EL (cell line): ENCODE data around the gene STARD6.
"Not testable (repeated sequence)": the region's sequence is repeated elsewhere in the genome, so short reads cannot be mapped to it uniquely, and the experiment has no call there.

Experiments used
- DNase-seq: peaks from one replicate; pipeline ENCODE4 v3.0.0-alpha.2; 2016

Gene STARD6, protein sequence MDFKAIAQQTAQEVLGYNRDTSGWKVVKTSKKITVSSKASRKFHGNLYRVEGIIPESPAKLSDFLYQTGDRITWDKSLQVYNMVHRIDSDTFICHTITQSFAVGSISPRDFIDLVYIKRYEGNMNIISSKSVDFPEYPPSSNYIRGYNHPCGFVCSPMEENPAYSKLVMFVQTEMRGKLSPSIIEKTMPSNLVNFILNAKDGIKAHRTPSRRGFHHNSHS

DNA sequence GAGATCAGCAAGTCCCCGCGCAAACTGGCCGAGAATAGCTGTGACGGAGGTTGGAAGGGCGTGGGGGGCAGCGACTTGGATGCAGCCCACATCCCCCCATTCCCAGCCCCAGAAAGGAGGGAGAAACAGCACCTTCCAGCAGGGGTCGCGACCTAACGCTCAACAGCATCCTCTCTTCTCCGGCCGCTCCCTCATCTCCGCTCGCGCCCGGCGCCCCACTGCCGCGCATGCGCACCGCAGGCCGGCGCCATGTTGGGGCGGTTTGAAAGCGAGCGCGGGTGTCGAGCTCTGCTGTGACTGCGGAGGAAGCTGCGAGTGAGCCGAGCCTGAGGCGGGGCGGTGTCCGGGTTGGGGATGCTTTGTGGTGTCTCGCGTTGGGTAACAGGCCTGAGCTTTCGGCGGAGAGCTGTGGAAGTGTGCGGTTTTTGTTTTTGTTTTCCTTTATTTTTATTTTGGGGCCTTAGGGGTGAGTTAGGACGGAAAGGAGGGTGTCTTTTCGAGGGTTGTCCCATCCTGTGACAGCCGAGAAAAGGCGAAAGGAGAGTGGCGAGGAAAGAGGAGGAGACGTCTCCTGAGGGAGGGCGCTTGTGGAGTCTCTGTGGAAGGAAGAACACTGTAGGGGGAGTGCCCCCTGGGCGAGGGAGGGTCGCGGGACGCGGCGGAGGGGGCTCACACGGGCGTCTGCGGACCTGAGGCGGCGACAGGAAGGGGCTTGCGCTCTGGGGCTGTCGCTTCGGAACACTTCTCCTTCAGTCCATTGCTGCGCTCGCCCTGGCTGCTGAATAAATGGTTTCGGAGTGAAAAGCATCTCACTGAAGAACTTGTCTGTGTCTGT lies at the start of gene STARD6, which contains the start of gene C18orf54:
TSS of gene STARD6 (minus strand) at position 199 of the 835 bp plus-strand sequence. CDS start 3,285 bp downstream, outside the sequence.
TSS of gene C18orf54 (plus strand) at position 247 of the 835 bp plus-strand sequence. CDS start 2,667 bp downstream, outside the sequence.
- DNase-seq = peak; percentile 91

DNA sequence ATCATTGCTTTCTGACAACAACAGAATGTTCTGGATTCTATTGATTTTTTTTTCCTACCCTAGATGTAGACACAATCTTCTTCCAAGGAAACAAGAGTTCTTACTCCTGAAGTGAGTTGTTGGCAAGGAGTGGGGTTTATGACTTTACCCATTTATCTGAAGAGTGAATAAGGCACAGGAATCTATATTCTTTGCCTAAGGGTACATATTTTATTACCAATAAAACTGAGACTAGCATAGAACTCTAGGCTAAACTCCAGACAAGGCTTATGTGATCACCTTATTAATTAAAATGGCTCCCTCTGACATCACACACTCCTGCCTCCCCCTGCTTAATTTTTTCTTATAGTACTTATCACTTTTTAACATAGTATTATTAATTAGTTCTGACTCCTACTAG lies 47.6 kb upstream of the STARD6 start:
- no peak for DNase-seq

DNA sequence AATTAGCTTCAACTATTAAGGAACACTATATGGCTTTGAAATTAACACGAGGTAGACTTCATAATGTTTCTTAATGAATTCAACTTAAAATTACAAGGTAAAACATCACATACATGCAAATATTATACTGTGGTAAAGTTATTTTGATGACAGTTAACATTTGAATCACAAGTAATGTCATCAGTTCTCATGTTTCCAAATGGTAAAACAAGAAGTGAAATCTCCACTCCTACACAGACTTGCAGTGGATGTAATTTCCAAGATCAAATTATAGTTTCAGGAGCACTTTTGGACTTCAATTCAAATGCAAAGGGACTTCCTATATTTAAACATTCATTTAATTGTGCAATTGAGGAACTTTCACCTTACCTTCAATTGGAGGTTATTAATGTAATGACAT lies 39.1 kb upstream of the STARD6 start:
- DNase-seq = no peak

DNA sequence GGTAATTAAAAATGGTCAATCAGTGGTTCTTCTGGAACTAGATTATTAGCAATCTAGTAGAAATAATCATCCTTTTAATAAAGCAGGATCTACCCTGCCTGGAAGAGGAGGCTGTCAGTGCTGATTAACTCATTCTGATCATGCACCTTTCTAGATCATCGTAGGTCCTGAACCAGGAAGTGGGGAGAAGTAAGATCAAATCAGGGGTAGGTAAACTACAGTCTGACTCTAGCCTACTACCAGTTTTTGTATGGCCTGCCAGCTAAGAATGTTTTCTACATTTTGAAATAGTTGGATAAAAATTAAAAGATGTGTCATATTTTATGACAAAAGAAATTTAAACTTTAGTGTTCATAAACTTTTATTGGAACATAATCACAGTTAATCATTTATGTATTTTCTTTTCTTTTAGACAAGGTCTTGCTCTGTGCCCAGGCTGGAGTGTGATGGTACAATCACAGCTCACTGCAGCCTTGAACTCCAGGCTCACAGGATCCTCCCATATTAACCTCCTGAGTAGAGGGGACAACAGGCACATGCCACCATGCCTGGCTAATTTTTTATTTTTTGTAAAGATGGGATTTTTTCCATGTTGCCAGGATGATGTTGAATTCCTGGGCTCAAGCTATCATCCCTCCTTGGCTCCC lies 36.1 kb upstream of the STARD6 start:
- no peak for DNase-seq

DNA sequence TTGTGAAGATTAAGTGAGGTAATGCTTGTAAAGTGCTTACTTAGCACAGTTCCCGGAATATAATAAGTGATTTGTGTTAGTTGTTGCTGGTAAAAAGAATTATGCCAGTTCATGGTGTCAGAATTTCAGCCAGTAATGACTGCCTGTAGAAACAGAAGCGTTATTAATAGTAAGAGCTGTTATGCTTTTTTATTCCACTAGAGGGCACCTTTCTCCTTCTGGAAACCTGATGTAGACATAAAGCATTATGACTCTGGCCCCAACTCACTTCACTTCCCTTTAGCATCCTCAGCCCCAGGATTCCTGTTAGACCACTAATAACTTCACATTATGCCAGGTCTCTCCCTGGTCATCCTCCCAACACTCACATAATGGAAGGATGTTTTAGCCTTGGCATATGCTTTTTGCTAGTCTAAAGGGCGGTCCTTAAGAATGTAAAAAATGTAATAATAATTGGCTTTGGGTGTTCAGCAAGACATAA lies 34.9 kb upstream of the STARD6 start:
- peak; percentile 68 for DNase-seq

DNA sequence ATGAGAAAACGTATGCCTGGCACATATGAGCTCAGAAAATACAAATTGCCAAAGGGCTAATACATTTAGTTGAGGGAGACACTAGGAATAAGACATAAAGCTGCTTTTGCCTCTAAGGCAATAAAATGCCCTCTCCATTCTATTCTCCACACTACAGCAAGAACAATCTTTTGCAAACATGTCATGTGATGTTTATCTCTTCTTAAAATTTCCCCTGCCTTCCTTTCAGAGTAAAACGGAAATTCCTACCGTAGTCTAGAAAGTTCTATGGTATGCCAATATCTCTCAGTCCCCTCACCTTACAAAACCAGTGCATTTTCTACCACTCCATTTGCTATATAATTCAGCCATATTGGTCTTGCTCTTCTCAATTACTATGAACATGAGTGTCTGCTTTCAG lies 33.2 kb upstream of the STARD6 start:
- DNase-seq = no peak

DNA sequence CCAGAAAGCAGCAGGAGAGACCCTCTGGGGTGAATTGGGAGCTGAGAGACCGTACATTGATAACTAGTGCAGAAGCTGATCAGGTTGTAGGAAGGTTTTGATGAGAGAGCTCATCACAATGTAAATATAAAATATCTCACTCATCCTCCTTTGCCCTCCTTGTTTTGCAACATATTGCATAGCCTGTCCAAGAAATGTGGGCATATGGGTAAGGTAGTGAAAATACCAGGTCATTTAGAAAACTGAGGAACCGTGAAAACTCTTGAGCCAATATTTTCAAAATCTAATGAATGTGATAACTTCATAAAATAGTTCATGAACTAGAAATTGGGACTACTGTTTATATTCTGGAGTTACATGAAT lies 31.5 kb upstream of the STARD6 start:
- no peak for DNase-seq

DNA sequence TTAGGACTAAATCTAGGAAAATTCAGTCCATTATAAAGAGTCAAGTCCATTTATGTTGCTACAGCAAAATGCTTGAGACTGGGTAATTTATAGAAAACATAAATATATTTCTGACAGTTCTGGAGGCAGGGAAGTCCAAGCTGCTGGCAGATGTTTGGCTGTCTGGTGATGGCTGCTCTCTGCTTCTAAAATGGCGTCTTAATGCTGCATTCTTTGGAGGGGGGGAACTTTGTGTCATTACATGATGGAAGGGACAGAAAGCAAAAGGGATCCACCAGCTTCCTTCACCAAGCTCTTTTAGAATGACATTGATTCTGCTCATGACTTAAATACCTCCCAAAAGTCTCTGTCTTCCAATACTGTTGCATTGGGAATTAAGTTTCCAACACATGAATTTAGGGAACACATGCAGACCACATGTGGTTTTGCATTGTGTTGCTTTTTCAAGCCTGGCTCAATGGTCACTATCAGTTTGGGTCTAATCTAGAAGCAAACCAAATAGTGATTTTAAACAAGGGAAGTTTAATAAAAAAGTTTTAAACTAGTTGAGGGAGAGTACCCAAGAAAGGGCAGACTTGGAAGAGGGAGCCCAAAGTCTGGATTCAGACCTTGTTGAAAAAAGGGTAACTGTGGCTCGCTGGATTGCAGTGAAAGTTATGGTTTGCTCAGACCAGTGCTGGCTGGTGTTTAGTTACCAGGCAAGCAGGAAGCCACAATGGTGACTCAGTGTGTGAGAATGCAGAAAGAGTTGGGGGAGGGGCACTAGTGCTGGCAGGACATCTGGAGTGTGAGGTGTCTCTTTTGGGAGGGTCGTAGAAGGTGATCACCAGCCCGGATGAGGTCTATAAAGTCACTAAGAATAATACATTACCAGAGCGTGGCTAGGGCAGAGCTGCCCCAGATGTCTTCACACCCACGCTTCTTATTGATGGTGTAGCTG lies 30.8 kb upstream of the STARD6 start:
- DNase-seq = peak; percentile 90

DNA sequence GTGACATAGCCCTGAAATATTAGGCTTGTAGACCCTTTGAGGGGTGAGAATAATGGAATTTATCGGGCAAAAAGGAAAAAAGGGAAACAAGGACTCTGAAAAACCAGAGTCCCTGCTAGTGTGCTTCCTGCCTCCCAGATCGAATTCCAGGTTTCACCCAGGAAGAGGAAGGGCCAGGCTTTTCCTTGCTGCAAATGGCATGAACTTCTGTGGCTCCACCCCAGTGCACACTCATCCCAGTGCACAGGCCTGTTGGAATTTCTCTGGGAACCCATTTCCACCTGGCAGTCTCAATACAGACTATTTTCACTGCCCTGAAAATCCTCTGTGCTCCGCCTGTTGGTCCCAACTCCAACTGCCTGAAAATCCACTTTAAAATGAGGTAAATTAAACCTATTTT lies 30.0 kb upstream of the STARD6 start:
- DNase-seq = peak; percentile 42

DNA sequence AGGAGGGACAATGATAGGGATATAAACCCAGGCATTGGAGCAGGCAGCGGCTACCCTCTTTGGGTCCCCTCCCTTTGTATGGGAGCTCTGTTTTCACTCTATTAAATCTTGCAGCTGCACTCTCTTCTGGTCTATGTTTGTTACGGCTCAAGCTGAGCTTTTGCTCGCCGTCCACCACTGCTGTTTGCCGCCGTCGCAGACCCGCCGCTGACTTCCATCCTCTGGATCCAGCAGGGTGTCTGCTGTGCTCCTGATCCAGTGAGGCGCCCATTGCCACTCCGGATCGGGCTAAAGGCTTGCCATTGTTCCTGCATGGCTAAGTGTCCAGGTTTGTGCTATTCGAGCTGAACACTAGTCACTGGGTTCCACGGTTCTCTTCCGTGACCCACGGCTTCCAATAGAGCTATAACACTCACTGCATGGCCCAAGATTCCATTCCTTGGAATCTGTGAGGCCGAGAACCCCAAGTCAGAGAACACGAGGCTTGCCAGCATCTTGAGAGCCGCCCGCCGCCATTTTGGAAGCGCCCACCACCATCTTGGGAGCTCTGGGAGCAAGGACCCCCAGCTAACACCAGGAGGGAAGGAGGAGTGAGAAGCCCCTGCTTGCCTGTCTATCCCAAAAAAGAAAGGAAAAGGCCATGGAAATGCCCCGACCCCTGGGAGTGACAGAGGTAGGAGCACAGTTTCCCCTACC lies 29.3 kb upstream of the STARD6 start:
- not testable (repeated sequence) for DNase-seq

DNA sequence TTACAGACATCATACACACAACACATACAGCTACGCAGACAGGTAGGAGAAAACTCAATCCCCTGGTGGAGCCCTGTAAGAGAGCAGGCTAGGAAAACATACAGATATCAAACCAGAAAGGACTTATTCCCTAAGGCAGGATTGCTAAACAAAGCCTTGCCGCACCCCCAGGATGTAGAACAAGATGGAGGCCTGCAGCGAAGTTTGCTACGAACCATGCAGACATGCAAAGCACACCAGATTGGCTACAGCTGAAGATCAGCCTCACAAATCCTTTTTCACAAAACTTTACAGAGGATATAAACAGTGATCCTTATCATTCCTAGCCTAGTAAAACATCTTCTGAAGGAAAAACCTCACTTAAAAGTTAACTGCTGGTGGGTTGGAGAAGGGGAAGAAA lies 28.4 kb upstream of the STARD6 start:
- DNase-seq = no peak

DNA sequence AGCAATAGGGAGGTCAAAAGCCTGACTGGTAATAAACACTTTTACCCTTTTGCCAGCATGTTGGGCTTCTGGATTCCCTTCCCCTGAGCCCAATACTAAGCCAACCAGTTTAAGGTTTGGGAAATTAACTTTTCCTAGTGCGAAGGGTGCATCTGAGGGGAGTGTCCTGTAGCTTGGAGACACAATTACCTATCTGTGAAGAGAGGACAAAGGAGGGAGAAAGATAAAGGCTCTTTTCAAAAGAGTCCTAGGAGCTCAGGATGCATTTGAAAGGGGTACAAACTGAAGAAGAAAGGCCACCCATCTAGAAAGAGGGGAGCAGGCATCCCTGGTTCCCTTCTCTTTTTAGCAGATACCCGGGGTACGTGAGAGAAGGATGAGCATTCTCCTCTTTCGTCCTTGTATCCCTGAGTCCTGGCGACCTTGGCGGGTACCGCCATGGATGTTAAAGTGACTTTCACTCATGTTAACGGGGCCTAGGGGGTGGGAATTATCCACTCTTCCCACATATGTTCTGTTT lies 25.1 kb upstream of the STARD6 start:
- DNase-seq = no peak

DNA sequence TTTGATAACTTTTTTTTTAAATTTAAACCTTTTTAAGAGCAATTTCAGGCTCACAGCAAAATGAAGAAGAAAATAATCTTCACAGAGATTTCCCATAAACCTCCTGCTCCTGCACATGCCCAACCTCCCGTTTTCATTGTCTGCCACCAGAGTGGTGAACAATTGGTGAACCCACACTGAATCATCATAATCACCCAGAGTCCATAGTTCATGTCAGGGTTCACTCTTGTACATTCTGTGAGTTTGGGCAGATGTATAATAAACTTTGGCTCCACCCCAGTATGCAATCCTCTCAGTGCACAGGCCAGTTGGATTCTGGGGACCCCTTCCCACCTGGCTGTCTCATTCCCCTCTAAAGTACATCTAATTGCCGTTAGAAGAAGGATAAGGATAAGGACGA lies 24.4 kb upstream of the STARD6 start:
- no peak for DNase-seq

DNA sequence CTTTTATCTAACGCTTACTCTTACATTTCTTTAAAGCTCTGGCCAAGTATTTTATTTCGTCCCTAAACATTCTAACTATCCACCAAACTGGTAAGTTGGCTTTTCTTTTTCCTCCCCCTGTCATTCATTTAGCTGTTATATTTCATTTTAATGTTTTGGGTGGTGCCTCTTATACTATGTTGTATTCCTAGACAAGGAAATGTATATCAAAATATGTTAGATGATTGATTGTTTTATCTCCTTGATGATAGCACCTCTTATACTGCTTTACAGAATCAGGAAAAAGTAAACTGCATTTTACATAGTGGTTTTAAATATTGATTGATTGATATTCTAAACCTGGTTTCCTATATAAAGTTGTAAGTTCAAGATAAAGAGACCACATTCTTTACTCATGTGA lies 24.0 kb upstream of the STARD6 start:
- no peak for DNase-seq

DNA sequence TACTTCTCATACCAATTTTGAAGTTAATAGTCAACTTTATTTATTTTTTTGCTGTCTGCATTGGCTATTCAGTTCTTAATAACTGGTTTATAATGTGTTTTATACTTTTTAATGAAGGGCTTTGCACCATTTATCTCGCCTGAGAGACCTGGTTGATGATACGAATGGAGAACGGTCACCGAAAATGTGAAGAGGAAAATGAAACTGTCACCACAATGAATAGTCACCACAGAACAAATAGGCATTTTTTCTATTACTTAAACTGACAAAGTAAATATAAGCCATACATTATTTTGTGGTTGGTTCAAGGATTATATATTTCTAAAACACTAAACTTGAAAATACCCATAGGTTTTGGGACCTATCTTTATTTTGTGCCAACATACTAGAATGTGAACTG lies 20.4 kb upstream of the STARD6 start:
- DNase-seq = no peak

DNA sequence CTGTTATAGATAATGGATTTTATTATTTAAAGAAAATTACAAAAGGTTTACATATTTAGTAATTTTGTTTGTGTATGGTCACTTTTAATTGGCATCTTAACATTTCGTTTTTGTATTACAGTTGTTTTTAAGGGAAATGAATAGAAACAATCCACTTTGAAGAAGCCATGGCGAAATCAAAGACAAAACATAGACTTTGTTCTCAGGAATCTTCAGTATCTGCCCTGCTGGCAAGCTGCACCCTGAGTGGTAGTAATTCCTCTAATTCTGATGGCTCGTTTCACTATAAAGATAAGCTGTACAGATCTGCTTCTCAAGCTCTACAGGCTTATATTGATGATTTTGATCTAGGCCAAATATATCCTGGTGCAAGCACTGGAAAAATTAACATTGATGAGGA lies 2.7 kb upstream of the STARD6 start:
- DNase-seq = no peak

DNA sequence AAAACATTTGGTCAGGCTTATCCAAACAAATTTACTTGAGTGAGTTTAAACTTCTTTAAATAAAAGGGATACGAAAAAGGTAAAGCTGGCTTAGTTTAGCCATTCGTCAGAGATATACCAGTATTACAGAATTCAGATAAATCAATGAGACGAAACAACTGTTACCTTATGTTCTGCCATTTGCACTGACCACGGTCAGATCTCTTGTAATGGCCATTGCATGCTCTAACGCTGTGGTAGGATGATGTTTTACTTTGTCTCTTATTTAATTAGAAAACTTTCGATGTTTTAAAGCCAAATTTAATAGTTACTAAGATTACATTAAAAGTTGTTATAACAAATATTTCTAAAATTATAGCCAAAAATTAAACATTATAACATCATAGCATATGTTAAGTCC lies 1.6 kb upstream of the STARD6 start:
- no peak for DNase-seq

DNA sequence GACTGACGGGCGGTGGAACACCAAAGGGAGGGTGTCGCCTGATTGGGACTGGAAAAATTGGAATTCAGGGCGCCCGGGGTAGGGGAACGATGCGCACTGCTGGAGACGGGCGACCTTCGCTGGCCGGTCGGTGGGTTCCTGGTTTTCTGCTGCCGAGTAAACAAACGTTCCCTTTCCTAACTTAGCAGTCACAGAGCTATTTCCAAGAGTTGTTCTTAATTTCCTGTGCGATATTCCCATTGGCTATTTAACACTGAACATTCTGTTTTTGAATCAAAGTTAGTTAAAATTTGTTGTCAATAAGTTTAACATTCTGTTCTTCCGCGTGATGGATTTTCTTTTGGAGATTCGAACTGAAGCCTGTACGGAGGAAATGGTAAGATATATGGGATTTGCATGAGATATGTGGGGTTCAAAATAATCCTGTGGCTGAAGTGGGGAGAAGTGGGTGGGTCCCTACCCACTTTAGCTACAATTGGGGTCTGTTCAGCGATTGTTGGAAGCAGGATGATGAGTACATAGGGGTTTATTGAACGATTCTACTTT lies 910 bp upstream of the STARD6 start:
- DNase-seq = no peak

DNA sequence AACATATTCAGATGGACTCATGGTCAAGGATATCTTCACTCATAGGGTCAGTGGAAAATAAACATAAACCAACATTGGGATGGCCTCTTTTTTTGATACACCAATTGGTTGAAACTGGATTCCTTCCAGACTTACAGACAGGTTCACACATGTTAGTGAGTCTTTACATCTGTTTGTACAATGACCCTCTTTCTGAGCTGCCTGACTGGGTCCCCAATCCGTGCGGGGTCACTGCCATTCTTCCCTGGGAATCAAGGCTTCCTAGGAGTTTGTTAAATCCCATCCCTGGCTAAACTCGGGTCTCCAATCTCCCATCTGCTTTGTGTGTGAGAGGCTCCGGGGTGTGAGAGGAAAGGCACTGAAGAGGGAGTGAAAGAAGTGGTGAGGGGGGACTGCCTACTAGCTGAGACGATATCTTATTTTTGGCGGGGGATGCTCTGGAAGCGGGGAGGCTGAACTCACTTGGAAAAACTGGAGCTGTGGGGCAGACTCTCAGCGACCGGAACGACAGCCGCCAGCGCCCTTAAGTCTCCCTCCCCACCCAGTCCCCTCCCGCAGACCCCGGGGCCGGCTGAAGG lies 487 bp downstream of the STARD6 start:
- DNase-seq = no peak

DNA sequence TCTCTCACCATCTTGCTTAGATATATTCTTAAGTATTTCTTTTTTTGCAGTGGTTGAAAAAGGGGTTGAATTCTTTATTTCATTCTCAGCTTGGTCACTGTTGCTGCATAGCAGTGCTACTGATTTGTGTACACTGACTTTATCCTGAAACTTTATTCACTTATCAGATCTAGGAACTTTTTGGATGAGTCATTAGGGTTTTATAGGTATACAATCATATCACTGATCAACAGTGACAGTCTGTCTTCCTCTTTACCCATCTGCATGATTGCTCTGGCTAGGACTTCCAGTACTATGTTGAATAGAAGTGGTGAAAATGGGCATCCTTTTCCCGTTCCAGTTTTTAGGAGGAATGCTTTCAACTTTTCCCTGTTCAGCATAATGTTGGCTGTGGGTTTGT lies 6.5 kb downstream of the STARD6 start:
- DNase-seq = no peak

DNA sequence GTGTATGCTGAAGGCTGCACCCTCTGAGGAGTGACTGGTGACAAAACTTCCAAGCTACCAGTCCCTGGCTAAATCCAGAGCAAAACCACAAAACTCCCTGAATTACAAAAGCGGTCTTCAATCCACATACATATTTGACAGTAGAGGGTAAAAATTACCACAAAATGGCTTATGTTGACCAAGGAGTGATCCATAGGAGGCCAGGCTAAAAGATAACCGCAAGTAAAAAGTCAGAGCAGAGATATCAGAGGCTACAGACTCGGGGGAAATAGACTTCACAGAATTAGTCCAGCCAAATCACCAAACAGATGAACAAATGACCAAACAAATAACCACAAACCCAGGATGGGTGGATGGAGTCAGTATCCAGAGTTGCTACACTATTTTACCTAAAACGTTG lies 19.4 kb downstream of the STARD6 start:
- no peak for DNase-seq
